Bronchial epithelial cell (primary cell): ENCODE data around the gene ARHGAP30. TPM values are rescaled to one million over a fixed set of nuclear protein-coding genes. Genes with fewer than 3 reads are reported as not detected.

Source experiments
- DNase-seq: peaks from one replicate; pipeline ENCODE4 v3.0.0-alpha.2; 2010; ENCODE audit warnings: low read depth
- FAIRE-seq: peaks from 2 replicates; lab custom pipeline; 2011; peaks lifted over from hg19 to GRCh38; lab: Jason Lieb, UNC
- H3K27me3 ChIP-seq: 2 replicates; pipeline ENCODE4 v1.5.1; 2011; ENCODE audit warnings: low read length; ENCODE audit not compliant: control insufficient read depth, insufficient read depth
- H3K36me3 ChIP-seq: 2 replicates; pipeline ENCODE4 v1.5.1; 2011; ENCODE audit warnings: low read length; ENCODE audit not compliant: control insufficient read depth, insufficient read depth
- H3K4me3 ChIP-seq: 2 replicates; pipeline ENCODE4 v1.5.1; 2011; ENCODE audit warnings: mild to moderate bottlenecking, low read depth, low read length, control low read depth
- CTCF ChIP-seq: IDR thresholded peaks from 2 replicates; pipeline ENCODE4 v1.5.1; 2011; ENCODE audit warnings: mild to moderate bottlenecking, moderate library complexity, low read length, control low read depth, inconsistent platforms; ENCODE audit not compliant: insufficient read depth, severe bottlenecking
- total RNA-seq: library from RNA; depleted of rRNA; stranded (reverse); fragments of >200 nt; gene quantifications from 2 replicates; pipeline ENCODE4 v1.2.1, GENCODE V29; 2014

Gene ARHGAP30
- total RNA-seq, 1 donor from 2014 or later: 1.3 TPM

GRCh38 chr1:161098210-161099068, 28.7 kb upstream of the ARHGAP30 start, which contains the start of gene KLHDC9:
KLHDC9 (plus strand) TSS chr1:161098361; CDS start chr1:161098536, 175 bp downstream.
- DNase-seq (peak; percentile 64), FAIRE-seq (no peak)
- Histone ChIP-seq H3K4me3 (peak within 1 kb of the TSS; percentile 57), H3K27me3 (no peaks in the 10 kb centered on the region), H3K36me3 (peaks cover 6% of the 10 kb centered on the region)
- TF ChIP-seq CTCF: peak; percentile 32

GRCh38 chr1:161096530-161096929, 26.8 kb upstream of the ARHGAP30 start:
- DNase-seq: peak; percentile 81
- H3K36me3 ChIP-seq: no peaks in the 10 kb centered on the region
- H3K27me3 ChIP-seq: no peaks in the 10 kb centered on the region
- H3K4me3 ChIP-seq: no peak overlapping the region
- no peak for TF ChIP-seq CTCF
- no peak for FAIRE-seq

GRCh38 chr1:161096015-161096414, 26.3 kb upstream of the ARHGAP30 start:
- no peak for TF ChIP-seq CTCF
- DNase-seq (no peak), FAIRE-seq (no peak)

GRCh38 chr1:161095230-161095629, 25.5 kb upstream of the ARHGAP30 start:
- FAIRE-seq (no peak), DNase-seq (no peak)
- Histone ChIP-seq H3K4me3 (no peak overlapping the region), H3K27me3 (no peaks in the 10 kb centered on the region), H3K36me3 (no peaks in the 10 kb centered on the region)
- no peak for TF ChIP-seq CTCF

More at GRCh38 chr1:161096015-161096414, 26.3 kb upstream of the ARHGAP30 start:
- Histone ChIP-seq H3K27me3 (no peaks in the 10 kb centered on the region), H3K36me3 (no peaks in the 10 kb centered on the region), H3K4me3 (no peak overlapping the region)

- H3K4me3 ChIP-seq: no peak overlapping the region
- no peak for TF ChIP-seq CTCF
- DNase-seq: no peak
- H3K27me3 ChIP-seq: no peaks in the 10 kb centered on the region
- no peak for FAIRE-seq
- no peaks in the 10 kb centered on the region for H3K36me3 ChIP-seq
Observed at GRCh38 chr1:161094481-161094880, 24.8 kb upstream of the ARHGAP30 start.
